K562 (cell line): ENCODE measurements around the gene MRPL57. TPM values are rescaled to one million over a fixed set of nuclear protein-coding genes. Genes with fewer than 3 reads are reported as not detected.

Experiments
- E2F8 ChIP-seq: fragments of 450-650 bp; IDR thresholded peaks from 2 replicates; pipeline ENCODE4 v1.7.1; 2018; ENCODE audit warnings: mild to moderate bottlenecking, low read depth; ENCODE audit not compliant: partially characterized antibody
- FOXK2 ChIP-seq, 2 experiments: fragments of 450-650 bp; IDR thresholded peaks in 1 of 2; conservative IDR thresholded peaks in 1 of 2; 2 replicates each; pipeline ENCODE4 v1.6.1; 2016; ENCODE audit warnings: low read depth in 2 of 2, mild to moderate bottlenecking in 1 of 2
- GTF2F1 ChIP-seq: IDR thresholded peaks from 2 replicates; pipeline ENCODE4 v1.6.1; 2011; ENCODE audit warnings: low read depth, low read length, improper control_type of control experiment
- MEIS2 ChIP-seq: fragments of 450-650 bp; IDR thresholded peaks from 2 replicates; pipeline ENCODE4 v1.6.1; 2014; ENCODE audit warnings: mild to moderate bottlenecking; ENCODE audit not compliant: partially characterized antibody
- NFE2 ChIP-seq: IDR thresholded peaks from 2 replicates; pipeline ENCODE4 v1.6.1; 2014; ENCODE audit warnings: antibody characterized with exemption, low read depth
- NR2C1 ChIP-seq, 2 experiments: fragments of 450-650 bp; IDR thresholded peaks; 2 replicates each; pipeline ENCODE4 v1.6.1; 2017; ENCODE audit warnings: mild to moderate bottlenecking in 2 of 2, antibody characterized with exemption in 1 of 2, inconsistent platforms in 1 of 2, missing compliant biosample characterization in 1 of 2, missing genetic modification characterization in 1 of 2
- PML ChIP-seq: IDR thresholded peaks from 2 replicates; pipeline ENCODE4 v1.6.1; 2012; ENCODE audit warnings: low read length, inconsistent platforms
- POLR2G ChIP-seq: fragments of 200-400 bp; formaldehyde crosslinking; IDR thresholded peaks from 2 replicates; pipeline ENCODE4 v1.6.1; 2017; ENCODE audit warnings: low read depth, mild to moderate bottlenecking, antibody characterized with exemption, low read length, moderate library complexity
- TAF9B ChIP-seq: fragments of 450-650 bp; IDR thresholded peaks from 2 replicates; pipeline ENCODE4 v1.6.1; 2018; ENCODE audit warnings: mild to moderate bottlenecking; ENCODE audit not compliant: partially characterized antibody
- TEAD1 ChIP-seq, 2 experiments: fragments of 450-650 bp in 1 of 2; sonication (generic) in 1 of 2; formaldehyde crosslinking; IDR thresholded peaks; 2 replicates each; pipeline versions ENCODE4 v1.4.0 to v1.8.0; 2020 to 2022; ENCODE audit warnings: mild to moderate bottlenecking in 2 of 2, missing genetic modification reagents in 1 of 2
- ZNF143 ChIP-seq: sonication (generic); formaldehyde crosslinking; IDR thresholded peaks from 2 replicates; pipeline ENCODE4 v1.9.0; 2022; ENCODE audit warnings: mild to moderate bottlenecking, missing genetic modification reagents
- ZNF583 ChIP-seq: fragments of 250-450 bp; sonication (Bioruptor Pico); IDR thresholded peaks from 2 replicates; pipeline ENCODE4 v1.4.0; 2020
- polyA plus RNA-seq, 8 experiments: library from polyadenylated mRNA; depleted of rRNA in 4 of 8; stranded (reverse) in 5 of 8; unstranded in 3 of 8; fragments of >200 nt; fragmentation: Nextera tagmentation in 2 of 8; fragmentation: Illumina TruSeq in 1 of 8; extraction: Ambion mirVana in 2 of 8; extraction: Trizol in 1 of 8; gene quantifications; 2 replicates each; pipeline versions ENCODE4 v1.2.1 to v1.2.3, GENCODE V29; 2011 to 2014; ENCODE audit warnings: inconsistent platforms in 1 of 8, missing spikeins in 1 of 8
- total RNA-seq, 7 experiments: library from RNA; depleted of rRNA in 6 of 7; stranded (reverse); fragments of >200 nt in 6 of 7; fragmentation: Illumina TruSeq in 2 of 7; extraction: Trizol in 2 of 7; gene quantifications; 2 replicates each; pipeline versions ENCODE4 v1.2.1 to v1.2.3, GENCODE V29; 2011 to 2021; ENCODE audit warnings: low replicate concordance in 1 of 7
- TF ChIP-seq, protein P1 (sequence below): fragments of 250-450 bp; sonication (Bioruptor Pico); IDR thresholded peaks from 2 replicates; pipeline ENCODE4 v1.4.0; 2020; ENCODE audit warnings: borderline replicate concordance
- TF ChIP-seq, protein P2 (sequence below): fragments of 450-650 bp; formaldehyde crosslinking; IDR thresholded peaks from 2 replicates; pipeline ENCODE4 v1.4.0; 2020; ENCODE audit warnings: mild to moderate bottlenecking, moderate library complexity
- TF ChIP-seq, protein P3 (sequence below): sonication (generic); formaldehyde crosslinking; IDR thresholded peaks from 2 replicates; pipeline ENCODE4 v1.8.0; 2022; ENCODE audit warnings: mild to moderate bottlenecking, missing genetic modification reagents

The MRPL57 gene
- total and polyA plus RNA-seq, 9 of the 15 experiments (the other 6 are each of a cell fraction or from before 2014, with no cell fraction given), result 6.5 to 40.4 (median 15.7) TPM

DNA sequence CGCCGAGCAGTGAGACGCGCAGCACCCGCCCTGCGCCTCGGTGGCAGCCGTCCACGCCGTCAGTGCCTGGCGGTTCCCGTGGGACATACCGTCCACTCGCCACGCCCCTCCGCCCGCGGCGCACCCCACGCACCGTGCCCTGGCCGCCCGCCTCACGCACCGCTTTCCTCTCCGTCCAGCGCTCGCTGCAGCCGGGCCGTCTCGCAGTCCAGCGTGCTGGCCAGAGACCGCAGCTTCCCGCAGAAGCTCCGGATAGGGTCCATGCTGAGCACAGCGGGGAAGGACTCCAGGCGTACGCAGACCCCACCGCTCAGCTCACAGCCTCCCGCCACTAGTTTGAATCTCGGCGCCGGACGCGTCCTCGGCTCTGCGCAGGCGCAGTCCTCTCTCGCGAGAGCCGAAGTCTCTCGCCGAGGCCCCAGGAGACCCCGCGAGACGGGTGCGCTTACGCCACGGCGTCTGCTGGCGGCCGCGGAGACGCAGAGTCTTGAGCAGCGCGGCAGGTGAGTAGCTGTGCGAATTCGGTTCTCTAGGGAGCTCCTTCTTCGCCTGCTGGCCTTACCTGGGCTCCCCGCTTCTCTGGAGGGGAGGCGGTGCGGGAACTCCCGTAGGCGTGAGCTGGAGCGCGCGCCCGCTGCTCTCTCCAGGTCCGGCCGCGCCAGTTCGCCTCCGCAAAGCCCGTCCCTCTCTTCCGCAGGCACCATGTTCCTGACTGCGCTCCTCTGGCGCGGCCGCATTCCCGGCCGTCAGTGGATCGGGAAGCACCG lies at the start of gene MRPL57, which contains the start of gene SKA3 (continued):
- peak; percentile 23 for TF ChIP-seq E2F8
- TF ChIP-seq MEIS2, result peak; percentile 43
- TF ChIP-seq NFE2, result no peak
- TF ChIP-seq TAF9B, result peak; percentile 70
- TF ChIP-seq, protein P1, sequence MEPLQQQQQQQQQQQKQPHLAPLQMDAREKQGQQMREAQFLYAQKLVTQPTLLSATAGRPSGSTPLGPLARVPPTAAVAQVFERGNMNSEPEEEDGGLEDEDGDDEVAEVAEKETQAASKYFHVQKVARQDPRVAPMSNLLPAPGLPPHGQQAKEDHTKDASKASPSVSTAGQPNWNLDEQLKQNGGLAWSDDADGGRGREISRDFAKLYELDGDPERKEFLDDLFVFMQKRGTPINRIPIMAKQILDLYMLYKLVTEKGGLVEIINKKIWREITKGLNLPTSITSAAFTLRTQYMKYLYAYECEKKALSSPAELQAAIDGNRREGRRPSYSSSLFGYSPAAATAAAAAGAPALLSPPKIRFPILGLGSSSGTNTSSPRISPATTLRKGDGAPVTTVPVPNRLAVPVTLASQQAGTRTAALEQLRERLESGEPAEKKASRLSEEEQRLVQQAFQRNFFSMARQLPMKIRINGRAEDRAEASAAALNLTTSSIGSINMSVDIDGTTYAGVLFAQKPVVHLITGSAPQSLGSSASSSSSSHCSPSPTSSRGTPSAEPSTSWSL (CRISPR knock-in tag), result 0 out of 2 replicates have a peak, but pooled peaks have one; percentile 22
- TF ChIP-seq PML, result peak; percentile 59; the same call in 1 of the 2 replicates
- 0 out of 4 replicates have a peak, but pooled peaks of 1 of the 2 experiments have one; percentile 17 for TF ChIP-seq FOXK2 (conservative IDR thresholded peaks at IDR 0.05 in 1 of 2, IDR thresholded peaks at IDR 0.05 in 1 of 2; ENCODE audit: low read depth in 2 of 2)
- TF ChIP-seq, protein P2, sequence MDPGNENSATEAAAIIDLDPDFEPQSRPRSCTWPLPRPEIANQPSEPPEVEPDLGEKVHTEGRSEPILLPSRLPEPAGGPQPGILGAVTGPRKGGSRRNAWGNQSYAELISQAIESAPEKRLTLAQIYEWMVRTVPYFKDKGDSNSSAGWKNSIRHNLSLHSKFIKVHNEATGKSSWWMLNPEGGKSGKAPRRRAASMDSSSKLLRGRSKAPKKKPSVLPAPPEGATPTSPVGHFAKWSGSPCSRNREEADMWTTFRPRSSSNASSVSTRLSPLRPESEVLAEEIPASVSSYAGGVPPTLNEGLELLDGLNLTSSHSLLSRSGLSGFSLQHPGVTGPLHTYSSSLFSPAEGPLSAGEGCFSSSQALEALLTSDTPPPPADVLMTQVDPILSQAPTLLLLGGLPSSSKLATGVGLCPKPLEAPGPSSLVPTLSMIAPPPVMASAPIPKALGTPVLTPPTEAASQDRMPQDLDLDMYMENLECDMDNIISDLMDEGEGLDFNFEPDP, result 0 out of 2 replicates have a peak, but pooled peaks have one; percentile 34
- TF ChIP-seq GTF2F1, result peak; percentile 63; the same call in 1 of the 2 replicates
- peak; percentile 97 for TF ChIP-seq POLR2G
- no peak for TF ChIP-seq ZNF583
- TF ChIP-seq, protein P3, sequence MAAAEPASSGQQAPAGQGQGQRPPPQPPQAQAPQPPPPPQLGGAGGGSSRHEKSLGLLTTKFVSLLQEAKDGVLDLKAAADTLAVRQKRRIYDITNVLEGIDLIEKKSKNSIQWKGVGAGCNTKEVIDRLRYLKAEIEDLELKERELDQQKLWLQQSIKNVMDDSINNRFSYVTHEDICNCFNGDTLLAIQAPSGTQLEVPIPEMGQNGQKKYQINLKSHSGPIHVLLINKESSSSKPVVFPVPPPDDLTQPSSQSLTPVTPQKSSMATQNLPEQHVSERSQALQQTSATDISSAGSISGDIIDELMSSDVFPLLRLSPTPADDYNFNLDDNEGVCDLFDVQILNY, result peak; percentile 22; the same call in 1 of the 2 replicates
- TF ChIP-seq ZNF143 (CRISPR knock-in tag), result peak; percentile 62; the same call in 1 of the 2 replicates
- 0 out of 4 replicates have a peak, but pooled peaks have one; percentile 15 to 27 for TF ChIP-seq TEAD1 (CRISPR knock-in tag; IDR thresholded peaks at IDR 0.05)
- TF ChIP-seq NR2C1 (IDR thresholded peaks at IDR 0.05), result no peak
- no peak for TF ChIP-seq NR2C1 (tag; IDR thresholded peaks at IDR 0.05)
